HT-29 (cell line): ENCODE measurements around the gene DCDC2. TPM values are rescaled to one million over a fixed set of nuclear protein-coding genes. Genes with fewer than 3 reads are reported as not detected.
"Not testable (repeated sequence)": the region's sequence is repeated elsewhere in the genome, so short reads cannot be mapped to it uniquely, and the experiment has no call there.

Experiments
- DNase-seq: peaks from one replicate; pipeline ENCODE4 v3.0.0-alpha.2; 2015; ENCODE audit warnings: low spot score
- total RNA-seq: library from RNA; depleted of rRNA; stranded (reverse); fragments of >200 nt; shearing (Covaris generic); gene quantifications from 2 replicates; pipeline ENCODE4 v1.2.3, GENCODE V29; 2014

DCDC2 gene
- total RNA-seq, 1 experiment from 2014 or later, result 0.08 TPM

DNA sequence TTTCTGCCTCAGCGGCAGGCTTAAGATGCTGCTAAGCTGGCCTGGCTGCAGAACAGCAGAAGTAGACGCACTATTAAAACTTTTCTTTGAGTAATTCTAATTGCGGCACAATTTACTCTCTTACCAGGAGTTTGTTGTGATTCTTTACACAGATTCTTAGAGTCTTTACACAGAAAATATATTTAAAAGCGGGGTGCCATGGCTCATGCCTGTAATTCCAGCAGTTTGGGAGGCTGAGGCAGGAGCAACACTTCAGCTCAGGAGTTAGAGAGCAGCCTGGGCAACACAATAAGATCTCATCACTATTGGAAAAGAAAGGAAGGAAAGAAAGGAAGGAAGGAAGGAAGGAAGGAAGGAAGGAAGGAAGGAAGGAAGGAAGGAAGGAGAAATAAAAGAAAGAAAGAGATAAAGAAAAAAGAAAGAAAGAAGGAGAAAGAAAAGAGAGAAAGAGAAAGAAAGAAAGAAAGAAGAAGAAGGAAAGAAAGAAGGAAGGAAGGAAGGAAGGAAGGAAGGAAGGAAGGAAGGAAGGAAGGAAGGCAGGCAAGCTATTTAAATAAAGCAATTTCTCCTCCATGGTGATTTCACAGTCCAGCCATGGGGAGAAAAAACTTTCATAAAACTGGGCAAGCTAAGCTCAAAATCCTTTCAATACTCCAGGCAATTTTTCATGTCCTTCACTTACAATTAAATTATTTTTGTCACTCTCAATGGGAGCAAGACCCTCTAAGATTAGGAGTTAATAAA is 23.8 kb upstream of the DCDC2 start:
- no peak for DNase-seq

DNA sequence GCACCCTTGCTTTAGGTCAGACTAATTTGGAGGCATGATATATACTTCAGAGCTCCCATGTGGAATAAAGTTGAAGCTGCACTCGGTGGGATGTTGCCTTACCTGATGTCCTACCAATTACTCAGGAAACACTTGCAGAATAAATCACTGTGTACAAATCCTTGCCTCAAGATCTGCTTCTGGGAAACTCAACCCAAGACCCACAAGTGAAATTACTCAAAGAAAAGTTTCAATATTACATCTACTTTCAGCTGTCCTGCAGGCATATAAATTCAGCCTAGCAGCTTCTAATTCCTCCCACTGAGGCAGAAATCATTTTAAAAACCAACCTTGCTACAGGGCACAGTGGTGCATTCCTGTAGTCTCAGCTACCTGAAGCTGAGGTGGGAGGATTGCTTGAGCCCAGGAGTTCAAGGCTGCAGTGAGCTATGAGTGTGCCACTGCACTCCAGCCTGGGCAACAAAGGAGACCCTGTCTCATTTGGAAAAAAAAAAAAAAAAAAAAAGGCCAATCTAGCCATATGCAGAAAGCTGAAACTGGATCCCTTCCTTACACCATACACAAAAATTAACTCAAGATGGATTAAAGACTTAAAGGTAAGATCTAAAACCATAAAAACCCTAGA is 20.7 kb upstream of the DCDC2 start:
- no peak for DNase-seq

DNA sequence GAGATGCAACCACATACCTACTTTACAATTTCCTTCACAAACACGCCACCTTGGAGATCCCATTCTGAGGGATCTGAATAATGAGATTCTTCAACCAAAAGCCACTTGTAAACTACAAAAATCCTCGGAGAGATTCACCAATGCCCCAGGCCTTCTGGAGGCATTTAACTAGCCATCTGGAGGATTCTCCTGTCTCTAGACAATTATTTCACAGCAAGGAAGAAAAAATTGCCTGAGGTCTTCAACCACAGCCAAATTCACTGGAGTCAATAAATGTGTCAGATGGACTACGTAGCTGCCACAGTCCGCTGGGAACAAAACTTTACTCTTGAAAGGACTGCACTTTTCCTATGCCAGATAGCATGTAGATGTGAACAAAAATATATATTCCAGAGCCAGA is 19.0 kb upstream of the DCDC2 start:
- no peak for DNase-seq

DNA sequence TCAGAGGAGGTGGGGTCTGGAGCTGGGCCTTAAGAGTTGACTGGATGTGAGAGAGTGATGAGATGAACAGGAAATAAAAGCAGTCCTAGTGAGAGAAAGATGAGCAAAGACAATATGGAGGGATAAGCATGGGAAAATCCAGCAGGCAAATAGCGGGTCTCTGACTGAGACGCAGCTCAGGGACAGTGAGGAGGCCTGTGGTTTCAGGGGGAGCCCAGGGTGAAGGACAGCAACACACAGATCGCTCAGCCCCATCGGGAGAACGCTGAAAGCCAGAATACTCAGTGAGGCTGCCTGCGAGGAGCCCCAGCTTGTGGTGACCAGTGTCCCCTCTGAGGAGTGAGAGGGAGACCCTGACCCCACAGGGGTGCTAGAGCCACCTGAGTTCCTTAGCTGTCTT is 16.8 kb upstream of the DCDC2 start:
- DNase-seq, result no peak

DNA sequence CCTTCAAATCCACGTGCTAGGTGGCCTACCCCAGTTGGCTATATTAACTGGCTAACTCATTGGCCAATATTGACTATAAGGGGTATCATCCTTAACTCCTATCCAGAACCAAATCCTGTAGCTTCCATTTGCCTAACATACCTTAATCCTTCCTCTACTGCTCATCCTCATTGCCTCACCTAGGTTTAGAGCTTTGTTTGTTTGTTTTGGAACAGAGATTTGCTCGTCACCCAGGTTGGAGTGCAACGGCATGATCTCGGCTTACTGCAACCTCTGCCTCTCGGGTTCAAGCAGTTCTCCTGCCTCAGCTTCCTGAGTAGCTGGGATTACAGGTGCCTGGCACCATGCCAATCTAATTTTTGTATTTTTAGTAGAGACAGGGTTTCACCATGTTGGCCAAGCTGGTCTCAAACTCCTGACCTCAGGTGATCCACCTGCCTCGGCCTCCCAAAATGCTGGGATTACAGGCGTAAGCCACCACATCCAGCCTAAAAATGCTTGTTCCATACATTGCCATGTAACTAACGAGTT is 7.3 kb upstream of the DCDC2 start:
- not testable (repeated sequence) for DNase-seq

DNA sequence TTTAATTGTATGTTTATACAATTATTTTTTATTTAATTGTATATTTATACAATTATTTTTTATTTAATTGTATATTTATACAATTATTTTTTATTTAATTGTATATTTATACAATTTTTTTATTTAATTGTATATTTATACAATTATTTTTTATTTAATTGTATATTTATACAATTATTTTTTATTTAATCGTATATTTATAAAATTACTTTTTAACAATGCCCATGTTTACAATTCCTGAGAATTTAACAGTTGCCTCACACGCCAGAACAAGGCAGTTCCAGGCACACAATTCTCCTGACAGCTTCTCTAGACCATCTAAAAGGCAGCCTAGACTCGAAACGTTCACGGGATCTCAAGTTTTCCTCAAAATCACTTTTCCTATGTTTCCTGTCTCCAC is 4.5 kb upstream of the DCDC2 start:
- not testable (repeated sequence) for DNase-seq

DNA sequence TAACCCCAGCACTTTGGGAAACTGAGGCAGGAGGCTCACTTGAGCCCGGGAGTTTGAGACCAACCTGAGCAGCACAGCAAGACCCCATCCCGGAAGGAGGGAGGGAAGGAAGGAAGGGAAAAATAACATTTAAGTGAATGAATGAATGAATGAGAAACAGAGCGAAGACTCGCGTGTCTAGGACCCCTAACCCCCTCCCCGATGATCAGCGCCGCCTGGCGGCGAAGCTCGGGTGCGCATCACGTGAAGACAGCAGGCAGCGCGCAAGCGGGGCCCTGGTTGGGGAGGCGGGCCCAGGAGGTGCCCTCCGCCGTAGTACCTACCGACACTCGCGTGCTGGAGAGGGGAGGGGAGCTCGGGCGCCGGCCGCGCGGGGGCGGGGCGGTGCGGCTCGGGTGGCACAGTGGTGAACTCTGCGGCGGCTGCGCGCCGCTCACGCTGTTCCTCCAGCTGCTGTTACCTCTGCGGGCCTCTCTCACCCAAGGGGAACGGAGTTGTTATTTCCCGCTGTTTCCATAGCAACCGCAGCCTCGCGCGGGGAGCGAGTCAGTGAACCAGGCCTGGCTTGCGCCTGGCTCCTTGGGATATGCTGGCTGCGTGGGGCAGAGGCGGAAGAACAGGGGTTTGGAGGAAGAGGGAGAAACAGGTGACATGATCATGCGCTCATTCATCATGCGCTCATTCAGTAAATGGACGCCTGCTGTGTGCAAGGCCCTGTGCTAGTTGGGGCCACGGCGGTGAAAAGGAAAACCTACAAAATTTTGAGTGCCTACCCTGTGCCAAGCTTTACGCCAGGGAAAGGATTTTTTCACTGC is 2.0 kb upstream of the DCDC2 start:
- DNase-seq, result peak; percentile 89

DNA sequence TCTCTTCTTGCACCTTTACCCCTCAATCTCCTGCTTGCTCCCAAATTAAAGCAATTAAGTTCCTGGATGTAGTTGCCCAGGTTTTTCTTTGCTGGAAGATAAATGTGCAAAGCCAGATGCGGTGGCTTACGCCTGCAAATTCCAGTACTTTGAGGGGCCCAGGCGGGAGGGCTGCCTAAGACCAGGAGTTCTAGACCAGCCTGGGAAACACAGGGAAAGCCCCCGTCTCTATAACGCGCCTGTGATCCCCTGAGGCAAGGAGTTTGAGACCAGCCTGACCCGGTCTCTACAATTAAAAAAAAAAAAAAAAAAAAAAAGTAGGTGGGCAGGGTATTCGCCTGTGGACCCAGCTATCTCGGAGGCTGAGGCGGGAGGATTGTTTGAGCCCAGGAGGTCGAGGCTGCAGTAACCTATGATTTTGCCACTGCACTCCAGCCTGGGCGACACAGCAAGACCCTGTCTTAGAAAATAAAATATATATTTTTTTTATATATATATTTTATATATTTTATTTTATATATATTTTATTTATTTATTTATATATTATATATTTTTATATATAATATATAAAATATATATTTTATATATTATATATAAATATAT is 461 bp upstream of the DCDC2 start:
- DNase-seq, result no peak

DNA sequence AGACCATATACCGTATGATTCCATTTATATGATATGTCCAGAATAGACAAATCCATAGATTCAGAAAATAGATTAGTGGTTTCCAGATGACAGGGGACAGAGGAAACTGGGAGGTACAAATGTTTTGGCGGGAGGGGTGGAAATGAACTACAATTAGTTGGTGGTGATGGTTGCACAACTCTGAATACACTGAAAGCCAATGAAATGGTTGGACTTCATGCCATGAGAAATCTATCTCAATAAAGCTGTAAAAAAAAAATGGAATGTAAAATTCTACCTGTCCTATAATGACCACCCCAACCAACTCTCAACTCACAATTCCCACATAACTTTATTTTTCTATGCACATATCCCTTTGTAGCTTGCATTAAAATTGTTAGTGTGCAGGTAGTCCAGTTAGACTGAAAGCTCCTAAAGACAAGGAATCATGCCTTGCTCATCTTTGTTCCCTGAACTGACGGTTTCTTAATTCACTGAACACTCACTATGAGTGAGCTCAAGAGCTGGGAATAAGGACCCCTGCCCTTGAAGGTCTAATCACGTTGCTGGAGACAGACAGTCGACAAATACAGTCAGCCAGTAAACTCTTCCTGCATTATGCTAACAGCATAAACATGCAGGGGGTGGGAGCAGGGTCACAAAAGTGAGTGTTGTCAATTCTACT is 1.4 kb downstream of the DCDC2 start:
- no peak for DNase-seq

DNA sequence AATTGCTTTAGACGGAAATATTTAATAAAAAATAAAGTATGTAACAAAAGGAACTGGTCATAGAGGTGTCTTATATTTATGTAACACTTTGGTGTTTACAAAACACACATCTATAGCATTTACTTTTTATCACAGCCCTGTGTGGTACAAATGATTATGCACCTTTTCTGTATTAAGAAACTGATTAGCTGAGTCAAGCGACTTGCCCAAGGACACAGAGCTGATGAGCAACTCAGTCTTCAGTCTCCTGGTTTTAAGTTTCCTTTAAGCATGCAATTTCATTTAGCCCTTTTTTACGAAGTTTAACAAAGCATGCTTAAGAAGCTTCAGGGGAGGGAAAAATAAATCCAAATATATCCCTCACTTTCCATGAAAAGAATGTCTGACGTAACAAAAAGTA is 2.5 kb downstream of the DCDC2 start:
- DNase-seq, result no peak

DNA sequence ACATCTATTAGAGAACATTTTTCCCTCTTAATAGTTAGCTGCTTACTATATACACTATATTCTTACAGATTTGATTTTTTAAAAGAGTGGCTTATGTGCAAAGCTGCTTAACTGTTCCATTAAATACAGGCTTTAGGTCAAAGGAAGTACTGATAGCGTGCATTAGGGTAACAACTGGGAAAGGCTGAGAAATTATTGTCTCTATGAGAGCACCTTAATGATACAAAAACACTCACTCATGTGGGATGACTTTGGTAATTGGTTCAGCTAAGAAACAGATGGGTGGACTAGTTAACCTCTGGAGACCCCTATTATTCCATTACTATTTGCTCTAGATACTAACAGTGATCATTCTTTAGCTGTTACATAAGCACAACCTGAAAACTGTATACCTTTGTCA is 4.0 kb downstream of the DCDC2 start:
- no peak for DNase-seq

DNA sequence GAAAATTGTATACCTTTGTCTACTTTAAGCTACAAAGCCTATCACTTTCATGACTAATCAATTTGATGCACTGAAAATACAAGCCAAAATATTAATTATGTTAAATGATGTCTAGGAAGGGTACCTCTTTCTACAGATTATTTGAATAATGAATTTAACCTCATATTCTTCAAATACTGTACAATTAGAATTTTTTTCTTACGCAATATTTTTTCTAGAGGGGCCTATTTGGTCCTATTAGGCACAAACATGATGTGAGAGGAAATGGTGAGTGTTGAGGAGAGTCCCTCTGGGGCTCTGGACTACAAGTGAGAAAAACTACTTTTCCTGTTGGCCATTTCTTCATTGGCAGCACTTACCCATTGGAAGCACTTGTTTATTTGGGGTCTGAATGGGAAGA is 5.4 kb downstream of the DCDC2 start:
- no peak for DNase-seq

DNA sequence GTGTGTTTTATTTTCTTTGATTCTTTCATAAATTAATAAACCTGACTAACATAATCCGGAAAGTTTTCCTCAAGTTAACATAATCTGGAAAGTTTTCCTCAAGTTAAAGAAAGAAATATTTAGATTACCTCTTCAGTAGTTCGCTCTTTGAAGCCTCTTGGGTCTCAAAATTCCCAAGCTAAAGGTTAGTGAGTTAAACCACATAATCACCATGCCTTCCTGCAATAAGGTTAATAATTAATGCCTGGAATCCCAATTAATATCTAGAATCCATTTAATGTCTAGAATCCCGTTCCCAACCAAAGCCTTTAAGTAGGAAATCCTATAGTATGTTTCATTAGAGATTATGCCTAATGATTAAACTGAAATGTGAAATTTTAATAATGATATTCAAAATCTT is 12.9 kb downstream of the DCDC2 start:
- DNase-seq, result no peak

DNA sequence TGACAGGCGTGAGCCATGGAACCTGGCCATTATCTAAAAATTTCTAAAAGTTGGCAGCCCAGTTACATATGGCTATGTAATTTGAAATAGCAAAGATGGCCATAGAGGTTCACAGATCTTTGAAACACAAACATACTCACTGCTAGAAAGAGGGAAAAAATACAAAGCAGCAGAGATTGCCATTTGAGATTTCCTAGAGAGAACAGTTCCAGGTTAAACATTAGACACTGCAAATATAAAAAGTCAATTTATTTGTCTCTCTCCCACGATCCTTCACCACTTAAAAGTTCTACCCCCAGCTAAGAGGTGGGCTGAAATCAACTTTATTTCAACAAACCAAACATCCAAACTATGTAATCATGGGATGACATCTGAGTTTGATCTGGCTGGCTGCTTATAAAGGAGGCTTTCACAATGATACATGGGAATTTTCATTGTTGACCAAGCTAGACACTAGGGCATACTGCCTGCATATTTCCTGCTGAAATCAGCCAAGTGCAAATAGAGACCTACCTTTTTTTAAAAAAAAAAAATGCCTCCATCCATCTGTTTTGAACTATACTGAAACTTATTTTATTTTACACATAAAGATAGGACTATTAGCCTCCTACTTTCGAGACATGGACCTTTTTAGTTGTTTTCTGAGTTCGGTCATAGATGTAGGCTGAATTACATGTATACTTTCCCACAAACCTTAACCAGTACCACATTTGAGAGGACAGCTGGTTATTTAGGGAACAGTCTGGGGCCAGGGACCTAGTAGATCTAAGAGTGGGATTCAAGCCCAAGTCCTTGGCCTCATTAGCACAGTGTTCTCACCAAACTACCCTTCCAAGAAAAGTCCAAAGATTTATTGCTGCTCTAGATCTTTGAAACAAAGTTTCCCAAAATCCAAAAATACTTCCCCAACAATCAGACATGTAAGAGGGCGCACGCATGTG is 16.6 kb downstream of the DCDC2 start:
- DNase-seq, result no peak

DNA sequence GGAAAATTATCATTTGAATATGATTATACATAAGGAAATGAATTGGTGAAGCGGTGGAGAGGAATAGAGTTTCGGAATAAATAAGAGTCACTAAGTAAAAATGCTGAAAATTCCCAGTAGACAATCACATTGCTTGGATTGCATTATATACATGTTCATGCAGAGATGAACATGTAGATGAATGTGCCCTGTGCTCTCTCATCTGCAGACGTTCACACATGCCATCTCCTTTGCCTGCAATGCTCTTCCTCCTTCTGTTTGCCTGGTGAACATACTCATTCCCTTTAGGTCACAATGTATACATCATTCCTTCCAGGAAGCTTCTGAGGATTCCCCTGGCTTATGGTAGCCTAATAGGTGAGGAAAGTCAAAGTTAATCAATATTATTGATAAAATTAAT is 17.9 kb downstream of the DCDC2 start:
- no peak for DNase-seq

DNA sequence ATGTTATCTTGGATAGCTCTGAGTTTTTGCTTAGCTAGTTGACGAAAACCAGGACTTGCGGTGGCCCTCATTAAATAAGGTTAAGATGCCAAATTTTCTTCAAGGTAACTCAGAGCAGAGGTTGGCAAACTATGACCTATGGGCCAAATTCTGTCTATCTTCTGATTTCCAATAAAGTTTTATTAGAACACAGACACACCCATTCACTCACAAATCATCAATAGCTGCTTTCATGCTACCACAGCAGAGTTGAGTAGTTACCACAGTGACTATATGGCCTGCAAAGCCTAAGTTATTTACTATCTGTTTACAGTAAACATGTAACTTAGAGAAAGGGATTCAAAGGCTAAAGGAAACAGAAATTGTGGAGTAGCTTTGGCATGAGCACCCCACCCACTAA is 23.6 kb downstream of the DCDC2 start:
- no peak for DNase-seq

DNA sequence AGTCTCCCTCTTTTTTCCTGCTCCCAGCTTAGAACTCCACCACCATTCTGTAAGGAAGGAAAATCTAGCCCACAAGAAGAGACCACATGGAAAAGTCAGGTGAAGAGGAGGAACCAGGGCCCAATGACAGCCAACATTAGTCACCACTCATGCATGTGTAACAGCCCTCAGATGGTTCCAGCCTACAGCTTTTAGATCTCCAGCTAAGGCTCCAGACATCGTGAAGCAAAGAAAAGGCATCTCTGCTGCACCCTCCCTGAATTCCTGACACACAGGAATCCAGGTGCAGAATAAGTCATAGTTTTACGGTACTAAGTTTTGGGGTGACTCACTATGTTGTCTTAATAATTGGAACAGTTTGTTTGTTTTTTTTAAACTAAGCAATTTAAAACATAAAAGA is 25.5 kb downstream of the DCDC2 start:
- no peak for DNase-seq

DNA sequence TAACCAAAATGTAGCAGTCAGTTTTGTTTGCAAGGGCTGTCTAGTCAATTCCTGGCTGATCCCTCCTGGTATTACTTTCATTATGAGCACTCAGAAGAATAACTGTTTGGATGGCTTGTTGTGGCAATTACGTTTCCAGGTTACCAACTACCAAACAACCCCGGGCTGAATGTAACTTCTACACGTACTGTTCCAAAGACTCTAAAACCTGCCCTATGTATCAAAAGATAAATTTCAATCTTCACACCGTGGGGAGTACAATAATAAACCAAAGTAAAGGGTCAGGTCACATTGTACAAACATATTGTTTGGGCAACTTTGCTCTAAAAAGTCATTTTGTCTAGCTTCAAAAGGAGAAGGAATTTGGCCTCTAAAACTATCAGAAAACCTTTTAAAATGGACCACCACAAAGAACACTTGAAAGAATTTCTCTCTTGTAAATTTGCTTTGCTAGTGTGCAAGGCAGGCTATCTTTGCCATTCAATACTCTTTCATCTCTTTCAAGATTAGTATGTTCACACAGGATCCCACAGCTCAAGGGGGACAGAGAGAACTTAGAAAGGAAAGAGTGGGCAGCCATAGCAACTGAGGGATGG is 27.6 kb downstream of the DCDC2 start:
- no peak for DNase-seq

DNA sequence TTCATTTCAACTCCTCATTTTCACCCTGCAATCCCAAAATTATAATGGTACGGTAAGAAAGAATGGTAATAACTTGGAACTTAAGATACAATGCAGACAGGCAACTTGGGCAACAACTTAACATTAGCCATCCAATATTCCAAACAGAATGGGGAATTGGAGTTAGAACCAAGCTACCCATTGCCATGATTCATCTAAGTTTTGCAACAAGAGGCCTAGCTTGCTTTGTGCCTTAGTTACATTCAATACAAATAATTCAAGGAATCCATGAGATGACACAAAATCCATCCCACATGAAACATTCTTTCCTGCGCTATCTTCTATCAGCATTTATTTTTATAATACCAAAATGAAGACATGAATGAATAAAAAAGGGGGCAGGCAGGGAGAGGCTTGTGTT is 28.4 kb downstream of the DCDC2 start:
- no peak for DNase-seq

DNA sequence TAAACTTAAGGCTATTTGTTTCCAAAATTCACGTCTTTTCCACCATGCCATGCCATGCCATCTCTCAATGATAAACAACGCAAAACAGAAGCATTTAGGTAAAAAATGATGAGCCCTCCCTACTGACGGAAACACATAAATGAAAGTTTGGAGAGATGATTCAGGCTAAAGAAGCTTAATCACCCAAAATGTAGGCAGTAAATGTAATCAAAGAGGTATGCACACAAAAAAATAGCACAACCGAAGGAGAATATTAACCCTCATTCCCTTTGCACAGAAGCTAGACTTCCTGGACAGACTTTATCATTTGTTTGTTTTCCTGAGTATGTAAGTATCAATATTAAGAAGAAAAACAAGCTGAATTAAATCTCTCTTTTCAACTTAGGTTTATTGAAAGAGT is 28.8 kb downstream of the DCDC2 start:
- DNase-seq, result no peak
